T follicular helper cell (primary cell): Measurements from ENCODE around the gene TPST1.

Source experiments
- DNase-seq: peaks from one replicate; pipeline ENCODE4 v3.0.0-alpha.2; 2020; ENCODE audit warnings: low read depth

TPST1 gene

DNA sequence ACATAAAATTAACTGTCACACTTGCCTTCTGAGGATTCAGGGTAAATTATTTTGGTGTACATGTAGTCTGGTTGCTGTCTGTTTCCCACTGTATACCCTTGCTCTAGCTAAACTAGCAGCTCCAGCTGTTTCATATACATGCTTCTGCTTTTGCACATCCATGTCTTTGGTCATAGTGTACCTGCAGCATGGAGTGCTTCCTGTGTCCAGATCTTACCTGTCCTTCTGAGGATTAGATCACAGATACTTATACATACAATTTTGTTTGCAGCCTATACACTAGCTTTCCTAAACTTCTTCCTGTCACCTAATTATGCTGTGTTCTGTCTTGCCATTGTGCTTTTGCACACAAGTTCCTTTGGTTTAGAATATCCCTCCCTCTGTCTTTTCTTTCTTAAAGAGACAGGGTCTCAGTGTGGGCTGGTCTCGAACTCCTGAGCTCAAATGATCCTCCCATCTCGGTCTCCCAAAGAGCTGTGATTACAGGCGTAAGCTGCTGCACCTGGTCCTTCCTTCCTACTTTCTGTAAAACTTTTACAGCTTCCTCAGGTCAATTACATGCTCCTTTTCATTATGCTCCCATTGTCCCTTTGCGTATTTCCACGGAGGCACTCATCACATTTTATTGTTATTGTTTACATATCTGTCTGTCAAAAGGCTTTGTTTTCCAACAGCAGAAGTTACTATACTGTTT, 33.8 kb downstream of the TPST1 start:
- DNase-seq: no peak

DNA sequence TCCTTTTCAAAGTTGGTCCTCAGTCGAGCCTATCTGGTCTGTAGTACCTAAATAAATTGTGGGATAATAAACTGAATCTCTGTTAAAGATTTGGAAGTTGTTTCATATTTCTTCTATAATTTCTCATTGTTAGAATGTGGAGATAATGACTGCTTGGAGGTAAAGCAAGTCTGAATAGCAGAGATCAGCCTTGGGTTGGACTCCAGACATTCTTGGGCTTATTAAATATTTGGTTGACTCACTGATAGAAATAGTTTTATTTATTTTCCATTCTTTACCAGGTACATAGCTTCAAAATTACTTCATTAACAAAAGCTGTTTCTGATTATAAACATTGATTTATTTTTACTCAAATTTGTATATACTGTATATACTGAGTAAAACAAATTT, 34.3 kb downstream of the TPST1 start:
- DNase-seq: no peak

DNA sequence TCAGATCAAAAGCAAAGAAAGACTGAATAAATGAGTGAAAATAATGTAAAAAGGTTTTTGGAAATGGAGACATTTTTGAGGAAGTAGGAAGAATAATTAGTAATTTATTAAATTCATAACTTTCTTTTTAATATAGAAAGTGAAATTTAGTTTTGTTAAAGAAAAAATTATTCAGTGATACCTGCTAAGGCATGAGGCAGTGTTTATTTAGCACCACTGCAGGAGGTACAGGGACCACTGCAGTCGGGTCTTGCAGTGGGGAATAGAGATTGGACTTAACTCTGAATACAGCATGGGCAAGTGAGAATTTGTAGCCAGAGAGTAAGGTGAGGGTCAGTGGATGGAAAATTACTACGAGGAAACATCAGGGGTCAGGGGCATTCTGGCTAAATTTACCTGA, 39.9 kb downstream of the TPST1 start:
- no peak for DNase-seq

DNA sequence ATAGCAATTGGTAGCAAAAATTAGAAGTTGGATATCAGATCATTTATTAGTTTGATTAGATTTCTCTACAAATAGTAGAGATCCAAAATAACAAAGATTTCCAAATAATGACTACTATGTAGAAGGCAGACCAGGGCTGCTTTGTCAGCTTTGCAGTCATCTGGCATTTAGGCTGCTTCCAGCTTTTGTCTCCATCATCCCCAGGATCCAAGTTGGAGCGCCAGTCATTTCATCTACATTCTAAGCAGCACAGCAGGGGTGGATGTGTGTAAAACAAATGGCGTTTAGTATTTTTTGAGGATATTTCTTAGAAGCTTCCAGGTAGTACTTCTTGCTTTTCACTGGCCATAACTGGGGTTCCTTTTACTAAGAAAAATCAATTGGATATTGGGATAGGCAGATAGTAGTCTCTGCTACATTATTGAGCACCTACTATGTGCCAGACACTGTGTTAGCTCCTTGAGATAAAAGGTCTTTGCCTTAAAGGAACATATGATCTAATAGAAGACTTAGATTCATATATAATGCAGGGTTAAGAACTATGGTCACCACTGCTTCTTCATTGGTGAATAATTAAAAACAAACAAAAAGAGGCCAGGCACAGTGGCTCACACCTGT, 41.5 kb downstream of the TPST1 start:
- no peak for DNase-seq

DNA sequence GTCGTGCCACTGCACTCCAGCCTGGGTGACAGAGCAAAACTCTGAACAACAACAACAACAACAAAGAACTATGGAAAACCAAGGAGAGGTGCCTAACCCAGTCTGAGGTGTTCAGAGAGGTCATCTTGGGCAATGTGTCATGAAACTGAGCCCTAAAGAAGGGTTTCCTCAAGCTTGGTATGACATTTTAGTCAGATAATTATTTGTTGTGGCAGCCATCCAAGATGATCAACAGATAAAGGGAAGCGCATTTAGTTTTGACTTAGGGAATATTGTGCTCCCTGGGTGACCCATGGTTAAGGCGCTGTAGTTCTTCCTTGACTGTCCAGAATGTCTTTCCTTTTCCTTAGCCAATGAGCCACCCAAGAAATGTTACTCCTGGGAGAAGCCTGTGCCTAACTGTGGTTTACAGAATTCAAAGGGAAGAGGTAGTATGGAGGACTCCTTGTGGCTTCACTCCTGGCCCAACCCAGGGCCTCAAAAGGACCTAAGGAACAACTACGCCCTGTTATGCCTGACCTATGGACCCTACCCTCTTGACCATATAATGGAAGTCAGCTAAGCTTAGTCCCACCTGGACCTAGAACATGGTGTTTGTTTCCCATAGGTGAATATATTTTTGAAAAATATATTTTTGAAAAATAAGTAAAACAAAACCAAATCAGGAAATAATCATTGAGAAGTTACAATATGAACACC, 42.4 kb downstream of the TPST1 start:
- DNase-seq: no peak

DNA sequence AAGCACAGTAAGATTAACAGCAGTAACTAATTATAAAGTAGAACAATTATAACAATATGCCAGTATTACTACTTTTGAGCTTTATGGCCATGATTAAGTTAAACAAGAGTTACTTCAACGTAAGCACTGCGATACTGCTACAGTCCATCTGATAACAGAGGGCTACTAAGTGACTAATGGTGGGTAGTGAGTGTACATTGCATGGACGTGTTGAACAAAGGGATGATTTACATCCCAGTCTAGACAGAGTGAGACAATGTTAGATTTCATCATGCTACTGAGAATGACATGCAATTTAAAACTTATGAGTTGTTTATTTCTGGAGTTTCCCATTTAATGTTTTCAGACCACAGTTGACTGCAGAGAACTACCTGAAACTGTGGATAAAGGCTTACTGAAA, 45.6 kb downstream of the TPST1 start:
- DNase-seq: no peak

DNA sequence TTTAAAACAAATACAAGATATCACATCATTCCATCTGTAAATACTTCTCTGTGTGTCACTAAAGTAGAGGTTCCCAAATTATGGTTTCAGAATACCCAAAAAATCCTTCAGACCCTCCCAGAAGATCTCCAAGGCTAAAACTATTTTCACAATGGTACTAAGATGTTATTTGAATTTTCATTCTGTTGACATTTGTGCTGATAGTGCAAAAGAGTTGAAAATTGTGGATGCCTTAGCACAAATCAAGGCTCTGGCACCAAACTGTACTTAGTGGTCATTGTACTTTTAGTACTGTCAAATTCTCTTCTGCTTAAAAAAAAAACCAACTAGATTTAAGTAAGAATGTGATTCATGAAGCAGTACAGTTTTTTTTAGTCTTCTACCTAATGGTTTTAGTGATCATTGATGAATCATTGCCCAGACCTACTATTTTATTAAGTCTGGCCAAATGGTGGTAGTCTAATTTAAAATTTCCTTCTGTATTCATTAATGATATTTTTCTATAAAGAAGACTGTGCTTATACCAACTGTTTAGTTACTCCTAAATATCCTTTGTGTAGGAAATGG, 50.5 kb downstream of the TPST1 start:
- no peak for DNase-seq

DNA sequence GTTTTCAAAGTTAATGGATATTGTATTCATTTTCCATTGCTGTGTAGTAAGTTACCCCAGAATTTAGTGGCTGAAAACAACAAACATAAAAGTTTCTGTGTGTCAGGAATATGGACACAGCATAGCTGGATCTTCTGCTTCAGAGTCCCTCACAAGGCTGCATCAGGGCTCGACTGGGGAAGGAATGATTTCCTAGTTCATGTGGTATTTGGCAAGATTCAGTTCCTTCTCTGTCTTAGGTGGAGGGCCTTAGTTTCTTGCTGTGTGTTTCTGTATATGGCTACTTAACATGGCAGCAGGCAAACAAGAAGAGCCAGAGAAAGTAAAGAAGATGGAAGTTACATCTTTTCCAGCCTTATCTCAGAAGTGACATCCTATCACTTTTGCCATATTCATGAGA, 51.1 kb downstream of the TPST1 start:
- no peak for DNase-seq

DNA sequence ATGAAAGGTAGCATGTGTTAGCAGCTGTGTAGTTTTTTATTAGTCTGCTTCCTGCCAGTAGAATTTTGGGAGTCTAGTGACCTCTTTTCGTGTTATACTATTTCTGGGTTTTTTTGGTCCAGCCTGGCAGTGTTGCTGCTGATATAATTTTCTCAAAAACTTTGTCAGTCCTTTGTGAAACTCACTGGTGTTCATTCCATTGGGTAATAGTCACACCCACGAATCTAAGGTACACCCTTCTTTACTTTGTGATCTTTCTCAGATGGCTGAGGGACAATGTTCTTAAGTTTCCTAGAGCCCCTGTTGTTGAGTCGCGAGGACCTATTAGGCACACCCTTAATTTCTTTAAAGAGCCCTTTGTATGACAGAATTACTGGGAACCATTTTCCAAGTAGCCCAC, 52.3 kb downstream of the TPST1 start:
- no peak for DNase-seq

DNA sequence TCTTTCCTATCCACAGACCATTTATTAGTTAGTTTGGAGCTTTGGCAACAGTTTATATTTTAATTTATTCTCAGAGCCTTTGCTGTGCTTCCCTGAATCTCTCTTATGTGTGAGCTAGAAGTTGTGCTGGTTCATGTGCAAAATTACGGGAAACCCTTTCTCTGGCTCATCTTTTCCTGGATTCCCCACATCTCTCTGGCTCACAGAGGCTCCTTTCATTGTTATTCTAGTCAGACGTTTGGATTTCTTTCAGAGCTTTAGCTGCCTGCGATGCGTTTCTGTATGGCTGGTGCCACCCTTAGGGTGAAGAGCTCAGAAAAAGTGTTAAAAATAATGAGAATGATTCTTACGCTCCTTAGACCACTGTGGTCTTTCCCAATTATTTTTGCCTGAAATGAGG, 53.3 kb downstream of the TPST1 start:
- no peak for DNase-seq

DNA sequence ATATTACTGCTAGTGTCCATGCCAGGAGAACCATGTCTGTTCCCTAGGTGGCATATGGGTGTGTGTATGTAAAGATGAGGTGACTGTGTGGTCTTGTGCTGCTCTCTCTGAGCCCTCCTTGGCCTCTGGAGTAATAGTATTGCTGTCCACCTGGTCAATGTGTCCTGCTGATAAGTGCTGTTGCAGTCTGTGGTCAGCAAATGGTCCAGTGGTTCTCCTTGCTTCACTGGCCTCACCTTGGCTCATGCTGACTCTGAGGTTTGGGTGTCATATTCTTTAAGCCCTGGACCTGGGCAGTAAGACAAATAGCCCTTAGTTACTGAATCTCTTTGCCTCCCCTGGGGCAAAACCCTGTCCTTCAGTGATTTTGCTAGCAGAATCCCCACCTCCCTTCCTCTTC, 56.8 kb downstream of the TPST1 start:
- DNase-seq: no peak

DNA sequence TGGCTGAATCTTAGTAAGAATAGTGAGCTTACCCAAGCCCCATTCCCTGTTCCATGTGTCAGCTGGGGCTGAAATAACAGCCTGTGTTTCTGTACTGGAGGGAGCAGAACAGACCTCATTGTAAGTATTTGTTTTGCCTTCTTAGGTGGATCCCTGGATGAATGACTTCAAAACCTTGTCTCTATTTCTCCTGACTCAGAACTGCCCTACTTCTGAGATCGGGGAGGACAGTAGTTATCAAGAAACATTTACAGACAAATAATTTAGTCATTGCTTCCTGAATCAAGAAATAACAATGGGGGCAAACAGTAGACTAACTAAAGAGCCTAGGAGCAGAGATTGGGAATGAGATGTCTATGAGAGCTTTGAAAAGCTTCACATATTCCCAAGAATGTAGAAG, 58.8 kb downstream of the TPST1 start:
- no peak for DNase-seq

DNA sequence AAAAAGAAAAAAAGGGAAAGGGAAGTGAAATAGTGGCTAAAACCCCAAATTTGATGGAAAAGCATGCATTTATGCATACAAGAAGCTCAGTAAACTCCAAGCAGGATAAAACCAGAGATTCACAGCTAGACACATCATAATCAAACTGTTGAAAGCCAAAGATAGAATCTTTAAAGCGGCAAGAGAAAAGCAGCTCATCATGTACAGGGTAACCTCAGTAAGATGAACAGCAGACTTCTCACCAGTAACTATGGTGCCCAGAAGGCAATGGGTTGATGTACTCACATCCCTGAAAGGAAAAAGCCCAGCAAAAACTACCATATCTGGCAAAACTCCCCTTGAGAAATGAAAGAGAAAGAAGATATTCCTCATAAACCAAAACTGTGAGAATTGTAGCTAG, 60.4 kb downstream of the TPST1 start:
- DNase-seq: no peak

DNA sequence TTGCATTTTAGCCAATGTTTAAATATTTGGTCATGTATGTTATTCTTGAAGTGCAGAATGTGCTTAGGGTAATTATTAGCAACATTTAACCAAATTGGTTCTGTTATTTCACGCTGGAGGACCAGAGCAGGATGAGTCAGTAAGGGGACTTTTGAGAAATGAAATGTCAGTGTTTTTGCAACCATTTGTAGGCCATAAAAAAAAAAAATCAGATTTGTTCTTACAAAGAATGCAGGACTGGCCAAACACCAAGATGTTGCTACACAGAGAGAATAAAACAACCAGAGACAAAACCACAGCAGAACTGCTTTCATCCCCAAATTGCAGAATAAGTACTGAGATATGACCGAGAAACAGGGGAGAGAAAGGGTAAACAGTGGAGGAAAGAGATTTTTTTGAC, 62.1 kb downstream of the TPST1 start:
- no peak for DNase-seq

DNA sequence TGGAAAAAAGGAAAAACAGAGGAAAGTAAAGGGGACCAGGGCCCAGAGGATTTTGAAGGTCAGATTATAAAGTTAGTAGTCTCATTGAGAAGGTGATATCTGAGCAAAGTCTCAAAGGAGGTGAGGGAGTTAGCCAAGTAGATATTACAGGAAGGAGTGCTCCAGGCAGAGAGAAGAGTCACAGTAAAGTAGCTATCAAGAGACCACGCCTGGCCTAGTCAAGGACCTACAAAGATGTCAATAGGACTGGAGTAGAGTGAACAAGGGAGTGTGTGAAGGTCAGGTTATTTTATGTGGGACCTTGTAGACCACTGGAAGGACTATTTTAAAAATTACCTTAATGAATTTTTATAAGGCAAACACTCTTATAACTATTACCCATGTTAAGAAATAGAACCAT, 64.8 kb downstream of the TPST1 start:
- no peak for DNase-seq

DNA sequence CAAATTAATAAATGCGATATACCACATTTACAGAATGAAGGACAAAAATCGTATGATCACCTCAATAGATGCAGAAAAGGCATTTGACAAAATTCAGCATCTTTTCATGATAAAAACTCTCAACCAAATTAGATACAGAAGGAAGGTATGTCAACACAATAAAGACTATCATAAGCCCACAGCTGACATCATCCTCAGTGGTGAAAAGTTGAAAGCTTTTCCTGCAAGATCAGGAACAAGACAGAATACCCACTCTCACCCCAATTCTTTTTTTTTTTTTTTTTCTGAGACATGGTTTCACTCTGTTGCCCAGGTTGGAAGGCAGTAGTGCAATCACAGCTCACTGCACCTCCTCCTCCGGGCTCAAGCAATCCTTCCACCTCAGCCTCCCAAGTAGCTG, 67.2 kb downstream of the TPST1 start:
- no peak for DNase-seq

DNA sequence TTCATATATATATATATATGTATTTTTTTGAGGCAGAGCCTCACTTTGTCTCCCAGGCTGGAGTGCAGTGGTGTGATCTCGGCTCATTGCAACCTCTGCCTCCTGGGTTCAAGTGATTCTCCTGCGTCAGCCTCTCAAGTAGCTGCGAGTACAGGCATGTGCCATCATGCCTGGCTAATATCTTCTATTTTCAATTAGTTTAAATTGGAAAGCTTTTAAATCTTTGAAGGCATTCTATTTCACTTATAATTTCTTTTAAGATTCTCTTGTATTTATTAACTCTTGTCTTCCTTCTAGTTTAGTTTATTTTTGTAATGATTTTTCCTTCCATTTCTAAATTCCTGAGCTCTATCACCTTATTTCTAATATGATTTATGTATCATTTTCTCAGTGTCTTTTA, 71.2 kb downstream of the TPST1 start:
- DNase-seq: no peak

DNA sequence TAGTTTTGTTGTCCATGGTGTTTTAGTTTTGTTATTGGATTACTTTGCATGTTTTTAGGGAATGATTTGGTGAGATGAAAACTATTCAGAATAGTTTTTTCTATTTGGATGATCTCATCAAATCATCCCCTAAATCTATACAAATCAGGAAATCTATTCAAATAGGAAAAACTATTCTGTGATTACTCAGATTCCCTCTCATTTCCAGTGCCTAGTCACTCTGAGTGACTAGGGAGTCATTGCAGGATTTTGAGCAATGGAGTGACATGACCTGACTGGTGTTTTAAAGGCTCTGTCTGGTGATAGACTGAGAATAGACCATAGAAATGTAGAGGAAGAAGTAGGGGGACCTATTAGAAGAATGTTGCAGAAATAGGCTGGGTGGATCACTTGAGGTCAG, 72.4 kb downstream of the TPST1 start:
- no peak for DNase-seq

DNA sequence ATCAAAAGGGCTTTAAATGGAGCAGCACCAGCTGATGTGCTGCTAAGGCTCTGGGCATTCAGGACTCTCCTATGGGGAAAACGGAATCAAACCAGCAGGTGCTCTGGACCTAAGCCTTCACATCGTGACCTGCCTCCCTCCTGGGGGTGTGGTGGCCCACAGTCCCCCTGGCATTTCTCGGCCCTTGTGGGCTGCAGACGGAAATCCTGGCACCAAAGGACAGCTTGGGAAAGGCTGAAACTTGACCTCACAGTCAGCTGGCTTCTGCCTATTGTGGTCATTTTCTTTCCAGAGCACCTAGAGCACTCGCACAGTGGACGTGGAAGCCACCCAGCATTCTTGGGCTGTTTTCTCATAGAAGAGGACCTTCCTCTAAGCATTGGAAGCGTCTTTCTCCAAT, 74.8 kb downstream of the TPST1 start:
- DNase-seq: no peak

DNA sequence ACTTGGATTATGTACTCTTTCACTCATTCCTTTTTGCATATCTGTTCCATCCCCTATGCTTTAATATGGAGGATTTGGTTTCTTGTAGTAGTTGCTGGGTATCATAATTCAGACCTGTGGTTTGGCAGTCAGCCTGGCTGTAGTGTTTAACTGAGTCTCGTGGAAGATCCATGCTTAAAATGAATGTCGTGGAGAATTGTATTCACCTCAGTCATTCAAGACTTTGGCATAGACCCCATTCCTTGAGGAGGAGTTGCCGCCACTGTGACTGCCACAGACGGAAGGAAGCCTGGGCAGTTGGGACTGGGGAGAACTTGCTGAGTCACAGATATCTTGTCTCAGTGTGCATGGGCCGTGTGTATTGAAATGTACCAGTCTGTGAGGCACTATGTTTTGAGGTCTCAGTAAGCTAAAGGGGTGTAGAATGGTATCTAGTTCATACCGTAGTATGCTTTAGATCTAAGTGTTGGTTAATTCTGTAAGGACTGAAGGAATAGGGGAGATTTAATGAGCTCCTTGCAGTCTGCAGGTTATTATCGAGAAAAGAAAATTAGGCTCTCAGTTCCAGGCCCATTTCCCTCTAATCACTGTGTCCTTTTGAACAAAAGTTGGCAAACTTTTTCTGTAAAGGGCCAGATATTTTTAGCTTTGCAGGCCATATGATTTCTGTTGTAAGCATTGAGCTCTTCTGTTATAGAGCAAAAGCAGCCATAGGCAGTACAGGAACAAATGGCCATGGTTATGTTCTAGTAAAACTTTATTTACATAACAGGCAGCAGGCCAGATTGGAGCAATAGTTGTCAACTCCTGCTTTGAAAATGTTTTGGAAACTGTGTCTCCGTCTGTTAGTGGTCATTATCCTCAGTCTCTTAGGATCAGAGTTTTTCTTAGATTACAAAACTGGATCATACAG, 76.8 kb downstream of the TPST1 start:
- DNase-seq: no peak

DNA sequence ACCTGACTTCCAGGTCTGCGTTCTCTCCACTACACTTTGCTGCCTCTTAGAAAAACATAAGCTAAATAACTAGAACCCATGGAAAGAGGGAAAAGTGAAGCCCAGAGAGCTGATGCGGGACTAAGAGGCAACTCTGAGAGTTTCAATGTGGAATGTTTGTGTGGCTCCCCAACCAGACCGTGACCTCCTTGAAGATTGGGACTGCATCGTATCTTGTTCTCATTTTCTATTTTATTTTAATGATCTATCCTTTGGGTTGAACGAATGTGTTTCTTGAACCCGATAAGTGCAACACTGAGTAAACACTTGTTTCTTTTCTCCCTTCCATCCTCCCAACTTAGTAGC, 77.4 kb downstream of the TPST1 start:
- DNase-seq: no peak
